GM21526 (cell line): ENCODE data around the gene PTTG1.

Experiments
- ATAC-seq: cut with Tn5 transposase; IDR thresholded peaks from one replicate; pipeline ENCODE4 v1.9.1; 2021; ENCODE audit warnings: moderate library complexity; ENCODE audit not compliant: unreplicated experiment, low FRiP score

The PTTG1 gene

GRCh38 chr5:160468363-160468975 is 46.8 kb downstream of the PTTG1 start:
- ATAC-seq: no peak

- no peak for ATAC-seq
Measured at GRCh38 chr5:160469156-160470144, 47.8 kb downstream of the PTTG1 start.

- ATAC-seq: no peak
Measured at GRCh38 chr5:160470437-160471361, 49.0 kb downstream of the PTTG1 start.

- no peak for ATAC-seq
Measured at GRCh38 chr5:160471761-160472160, 50.1 kb downstream of the PTTG1 start.

GRCh38 chr5:160472482-160472881 is 50.8 kb downstream of the PTTG1 start:
- no peak for ATAC-seq

GRCh38 chr5:160473681-160474080 is 52.0 kb downstream of the PTTG1 start:
- no peak for ATAC-seq

- ATAC-seq: no peak
Measured at GRCh38 chr5:160474084-160474483, 52.4 kb downstream of the PTTG1 start.

- no peak for ATAC-seq
Measured at GRCh38 chr5:160475864-160476438, 54.3 kb downstream of the PTTG1 start.

GRCh38 chr5:160477266-160477970 is 55.8 kb downstream of the PTTG1 start:
- ATAC-seq: no peak

GRCh38 chr5:160478163-160478562 is 56.5 kb downstream of the PTTG1 start:
- ATAC-seq: no peak
